ENCODE measurements around the gene CSNK1A1L.
A peak's percentile ranks its signal among the peaks of the same experiment; 100 is the strongest.

Gene CSNK1A1L

DNA sequence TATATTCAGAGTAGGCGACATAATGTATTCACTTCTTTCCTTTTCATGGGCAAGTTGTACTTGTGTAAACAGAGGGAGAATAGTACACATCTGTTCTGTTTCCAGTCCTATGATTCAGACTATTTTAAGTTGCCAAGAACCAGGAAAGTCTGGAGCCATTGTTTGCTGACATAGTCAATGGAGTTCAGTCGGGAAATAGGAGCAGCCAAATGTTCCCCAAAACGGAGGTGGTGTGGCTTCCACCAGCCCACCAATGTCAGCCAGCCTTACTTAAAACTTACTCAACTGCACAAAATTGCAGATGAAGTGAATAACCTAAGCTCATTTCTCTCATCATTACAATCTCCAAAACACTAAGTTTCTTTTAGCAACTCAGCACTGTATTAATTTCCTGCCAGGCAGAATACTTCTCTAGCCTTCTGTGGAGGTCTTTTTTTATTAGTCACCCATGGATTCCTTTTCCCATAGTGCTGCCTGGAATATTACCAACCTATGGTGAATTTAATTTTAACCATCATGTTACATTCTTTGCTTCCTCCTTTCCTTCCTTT, 22.3 kb upstream of the CSNK1A1L start:
- Mint-ChIP-seq H3K27ac (no peak overlapping the region), H3K36me3 (ENCODE audit: low read depth) (no peaks in the 10 kb centered on the region), H3K9me3 (no peaks in the 10 kb centered on the region), H3K4me1 (no peaks in the 10 kb centered on the region), H3K27me3 (peaks cover 2% of the 10 kb centered on the region), H3K4me3 (no peak overlapping the region)
- ATAC-seq (no peak), DNase-seq (no peak)

DNA sequence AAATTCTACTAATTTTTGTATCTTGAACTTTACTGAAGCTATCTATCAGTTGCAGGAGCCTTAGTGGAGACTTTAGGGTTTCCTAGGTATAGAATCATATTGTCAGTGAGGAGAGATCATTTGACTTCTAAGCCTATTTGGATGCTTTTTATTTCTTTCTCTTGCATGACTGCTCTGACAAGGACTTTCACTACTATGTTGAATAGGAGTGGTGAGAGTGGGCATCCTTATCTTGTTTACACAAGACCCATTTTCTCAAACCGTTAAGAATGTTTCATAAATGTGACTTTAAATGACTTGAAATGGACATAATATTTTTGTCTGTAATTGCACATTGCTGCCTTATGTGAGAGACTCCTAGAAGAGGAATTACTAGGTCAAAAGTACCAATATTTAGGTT, 17.9 kb upstream of the CSNK1A1L start:
- Mint-ChIP-seq H3K9me3 (no peaks in the 10 kb centered on the region), H3K27me3 (peaks cover 4% of the 10 kb centered on the region), H3K4me3 (no peak overlapping the region), H3K27ac (no peak overlapping the region), H3K36me3 (ENCODE audit: low read depth) (no peaks in the 10 kb centered on the region), H3K4me1 (no peaks in the 10 kb centered on the region)
- no peak for DNase-seq
- no peak for ATAC-seq

DNA sequence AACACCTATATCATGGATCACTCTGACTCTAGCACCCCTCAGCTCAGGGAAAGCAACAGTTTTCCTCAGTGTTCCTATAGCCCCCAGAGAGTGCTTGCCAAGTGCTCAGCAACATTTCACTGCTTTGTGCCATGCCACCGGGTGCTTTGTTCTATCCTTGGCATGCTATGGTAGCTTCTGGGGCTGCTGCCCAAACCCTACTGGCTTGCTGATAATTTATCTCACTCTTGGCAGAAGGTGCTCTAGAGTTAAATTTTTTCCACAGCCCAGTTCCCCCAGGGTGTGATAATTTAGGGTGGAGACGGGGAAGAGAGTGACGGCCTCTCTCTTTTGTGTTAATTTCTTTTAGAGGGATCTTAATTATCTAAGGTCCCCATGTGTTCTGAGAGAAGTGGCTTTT, 12.6 kb upstream of the CSNK1A1L start:
- Mint-ChIP-seq H3K9me3 (no peaks in the 10 kb centered on the region), H3K27ac (no peak overlapping the region), H3K27me3 (peaks cover 6% of the 10 kb centered on the region), H3K36me3 (ENCODE audit: low read depth) (no peaks in the 10 kb centered on the region), H3K4me1 (no peaks in the 10 kb centered on the region), H3K4me3 (no peak overlapping the region)
- DNase-seq (no peak), ATAC-seq (no peak)

DNA sequence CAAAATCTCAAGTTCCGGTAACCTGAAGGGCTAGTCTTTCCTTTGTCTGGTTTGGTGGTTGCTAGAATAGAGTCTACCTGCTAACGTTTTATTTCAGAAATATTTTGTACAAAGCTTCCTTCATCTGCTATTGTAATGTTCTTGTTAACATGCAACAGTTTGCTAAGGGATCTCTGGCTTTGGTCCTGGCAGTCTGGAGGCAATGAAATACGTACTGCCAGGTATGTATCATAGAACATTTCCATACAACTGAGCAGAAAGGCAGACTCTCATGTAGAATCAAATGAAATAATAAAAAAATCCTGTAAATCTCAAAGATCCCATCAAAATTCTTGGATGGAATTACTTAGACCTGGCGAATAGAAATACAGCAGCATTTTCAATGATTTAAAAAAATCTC, 8.8 kb upstream of the CSNK1A1L start:
- DNase-seq (no peak), ATAC-seq (no peak)
- H3K9me3 Mint-ChIP-seq = no peaks in the 10 kb centered on the region

GRCh38 chr13:37113534-37113933, 8.1 kb upstream of the CSNK1A1L start:
- ATAC-seq = no peak
- no peaks in the 10 kb centered on the region for H3K4me1 Mint-ChIP-seq
- H3K4me3 Mint-ChIP-seq = no peak overlapping the region
- H3K9me3 Mint-ChIP-seq = no peaks in the 10 kb centered on the region
- H3K36me3 Mint-ChIP-seq (ENCODE audit: low read depth) = no peaks in the 10 kb centered on the region
- DNase-seq = no peak
- H3K27me3 Mint-ChIP-seq = peaks cover 4% of the 10 kb centered on the region
- H3K27ac Mint-ChIP-seq = no peak overlapping the region

More for the DNA sequence above, 8.8 kb upstream of the CSNK1A1L start:
- Mint-ChIP-seq H3K4me3 (no peak overlapping the region), H3K27ac (no peak overlapping the region), H3K4me1 (no peaks in the 10 kb centered on the region), H3K36me3 (ENCODE audit: low read depth) (no peaks in the 10 kb centered on the region), H3K27me3 (peaks cover 4% of the 10 kb centered on the region)

GRCh38 chr13:37109051-37109678, 3.7 kb upstream of the CSNK1A1L start:
- H3K9me3 Mint-ChIP-seq = no peaks in the 10 kb centered on the region
- H3K4me3 Mint-ChIP-seq = no peak overlapping the region
- ATAC-seq (no peak), DNase-seq (no peak)
- peaks cover 4% of the 10 kb centered on the region for H3K27me3 Mint-ChIP-seq
- H3K27ac Mint-ChIP-seq = no peak overlapping the region
- H3K36me3 Mint-ChIP-seq (ENCODE audit: low read depth) = no peaks in the 10 kb centered on the region
- H3K4me1 Mint-ChIP-seq = no peaks in the 10 kb centered on the region

DNA sequence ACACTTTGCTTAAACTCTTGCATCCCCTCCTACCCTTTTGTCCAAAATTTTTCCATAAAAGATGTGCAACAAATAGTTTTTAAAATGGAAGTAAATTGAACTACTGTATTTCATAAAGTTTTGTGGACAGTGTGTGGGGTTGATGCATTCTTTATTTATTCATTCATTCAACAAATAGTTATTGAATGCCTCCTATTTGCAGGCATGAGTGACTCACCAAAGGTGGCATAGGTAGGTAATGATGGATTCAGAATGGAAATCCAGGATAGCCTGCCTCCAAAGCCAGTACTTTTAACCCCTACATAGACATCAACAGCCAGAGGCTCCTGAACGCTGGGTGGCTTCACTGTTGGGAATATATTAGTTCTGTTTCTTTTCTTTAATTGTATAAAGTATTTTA, 2.4 kb upstream of the CSNK1A1L start:
- Mint-ChIP-seq H3K4me1 (no peaks in the 10 kb centered on the region), H3K36me3 (ENCODE audit: low read depth) (no peaks in the 10 kb centered on the region), H3K4me3 (no peak overlapping the region), H3K9me3 (no peaks in the 10 kb centered on the region), H3K27ac (no peak overlapping the region), H3K27me3 (peaks cover 4% of the 10 kb centered on the region)
- DNase-seq (no peak), ATAC-seq (no peak)

DNA sequence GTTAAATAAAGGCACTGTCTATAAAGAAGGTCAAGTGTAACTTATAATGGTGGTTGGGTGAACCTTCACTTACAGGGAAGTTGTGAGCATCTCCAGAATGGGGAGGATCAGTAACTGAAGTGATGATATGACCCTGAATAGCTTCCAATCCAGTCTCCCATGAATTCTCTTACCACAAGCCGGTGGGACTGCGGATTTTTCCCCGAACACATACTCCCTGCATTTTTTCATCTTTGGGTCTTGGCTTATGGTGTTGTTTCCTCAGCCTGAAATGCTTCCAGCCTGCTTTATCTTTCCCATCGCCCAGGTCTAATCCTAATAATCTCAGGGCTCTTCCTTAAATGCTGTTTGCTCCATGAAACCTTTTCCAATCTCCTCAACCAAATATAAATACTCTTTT, 2.0 kb upstream of the CSNK1A1L start:
- DNase-seq (no peak), ATAC-seq (no peak)
- Mint-ChIP-seq H3K27ac (no peak overlapping the region), H3K36me3 (ENCODE audit: low read depth) (no peaks in the 10 kb centered on the region), H3K4me3 (no peak overlapping the region), H3K9me3 (no peaks in the 10 kb centered on the region), H3K27me3 (peaks cover 4% of the 10 kb centered on the region), H3K4me1 (no peaks in the 10 kb centered on the region)

DNA sequence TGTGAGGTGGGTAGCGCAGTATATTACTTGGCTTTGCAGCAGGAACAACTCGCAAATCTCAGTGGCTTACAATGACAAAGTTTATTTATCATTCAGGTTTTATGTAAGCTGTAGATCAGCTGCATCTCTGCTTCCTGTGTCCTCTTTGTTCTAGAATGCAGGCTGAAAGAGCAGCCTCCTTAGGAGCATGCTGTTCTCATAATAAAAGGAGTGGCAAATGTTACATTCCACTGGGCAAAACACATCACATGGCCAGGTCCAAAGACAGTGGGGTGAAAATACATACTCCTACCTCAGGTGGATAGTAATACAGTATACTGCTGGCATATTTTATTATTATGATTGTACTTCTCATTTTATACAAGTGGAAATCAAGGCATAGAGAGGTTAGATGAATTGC, 1.2 kb upstream of the CSNK1A1L start:
- Mint-ChIP-seq H3K27me3 (peaks cover 9% of the 10 kb centered on the region), H3K27ac (no peak overlapping the region), H3K4me1 (no peaks in the 10 kb centered on the region), H3K9me3 (no peaks in the 10 kb centered on the region), H3K4me3 (no peak overlapping the region), H3K36me3 (ENCODE audit: low read depth) (no peaks in the 10 kb centered on the region)
- DNase-seq (no peak), ATAC-seq (no peak)

DNA sequence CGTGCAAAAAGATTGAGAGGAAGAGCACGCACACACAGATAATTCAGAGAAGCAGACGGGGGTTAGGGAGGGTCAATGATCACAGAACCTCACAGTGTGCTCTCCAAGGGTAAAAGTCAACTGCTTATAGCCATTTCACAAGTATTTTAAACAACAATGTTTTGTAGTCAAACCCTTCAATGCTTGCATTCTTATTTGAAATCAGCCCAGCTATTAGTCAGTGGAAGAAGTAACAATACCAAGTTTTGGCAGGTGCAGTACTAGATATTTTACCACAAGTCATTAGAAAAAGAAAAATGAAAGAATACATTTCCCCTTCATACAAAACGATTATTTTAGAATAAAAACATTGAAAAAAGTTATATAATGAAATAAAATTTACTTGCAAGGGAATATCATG, 2.6 kb downstream of the CSNK1A1L start:
- no peaks in the 10 kb centered on the region for H3K9me3 Mint-ChIP-seq
- no peaks in the 10 kb centered on the region for H3K4me1 Mint-ChIP-seq
- ATAC-seq (no peak), DNase-seq (no peak)
- H3K4me3 Mint-ChIP-seq = no peak overlapping the region
- no peaks in the 10 kb centered on the region for H3K36me3 Mint-ChIP-seq (ENCODE audit: low read depth)
- H3K27ac Mint-ChIP-seq = no peak overlapping the region
- H3K27me3 Mint-ChIP-seq = peaks cover 13% of the 10 kb centered on the region

DNA sequence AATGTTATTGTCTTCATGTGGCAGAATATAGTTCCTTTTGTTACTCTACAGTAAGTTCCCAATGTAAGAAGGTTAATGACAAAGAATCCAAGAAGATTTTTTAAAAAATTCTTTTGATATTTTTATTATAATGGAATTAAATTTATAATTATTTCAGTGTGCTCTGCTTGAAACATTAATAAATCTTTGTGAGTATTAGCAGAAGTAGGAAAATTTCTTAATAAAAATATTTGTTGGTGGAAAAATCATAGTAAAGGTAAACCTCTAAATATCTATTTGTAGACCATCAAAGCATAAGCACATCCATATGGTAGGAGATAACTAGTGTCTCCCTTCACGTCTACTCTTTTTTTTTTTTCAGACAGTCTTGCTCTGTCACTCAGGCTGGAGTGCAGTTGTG, 4.3 kb downstream of the CSNK1A1L start:
- Mint-ChIP-seq H3K27ac (no peak overlapping the region), H3K36me3 (ENCODE audit: low read depth) (no peaks in the 10 kb centered on the region), H3K4me3 (no peak overlapping the region), H3K9me3 (no peaks in the 10 kb centered on the region), H3K4me1 (peaks cover 6% of the 10 kb centered on the region), H3K27me3 (peaks cover 9% of the 10 kb centered on the region)
- no peak for ATAC-seq
- DNase-seq = no peak

GRCh38 chr13:37100731-37101130, 4.7 kb downstream of the CSNK1A1L start:
- DNase-seq (no peak), ATAC-seq (no peak)
- Mint-ChIP-seq H3K4me3 (no peak overlapping the region), H3K4me1 (peaks cover 6% of the 10 kb centered on the region), H3K27me3 (peaks cover 9% of the 10 kb centered on the region), H3K36me3 (ENCODE audit: low read depth) (no peaks in the 10 kb centered on the region), H3K27ac (no peak overlapping the region), H3K9me3 (no peaks in the 10 kb centered on the region)

DNA sequence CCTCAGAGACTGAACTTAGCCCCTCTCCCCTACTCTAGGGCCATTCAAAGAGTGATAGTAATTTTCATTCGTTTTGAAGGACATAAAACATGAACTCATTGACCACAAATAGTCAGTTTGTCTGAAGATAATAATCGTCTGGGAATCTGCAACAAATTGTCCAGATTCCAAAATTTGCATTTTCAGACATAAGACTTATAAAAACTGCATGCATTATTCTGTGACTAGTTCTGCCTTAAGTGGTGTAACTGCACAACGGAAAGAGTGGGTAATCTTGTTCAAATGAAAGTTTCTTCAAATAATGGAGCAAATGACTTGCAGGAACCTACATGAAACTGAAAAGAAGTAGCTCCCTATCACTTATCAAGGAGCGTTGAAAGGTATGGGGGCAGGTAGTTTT, 8.4 kb downstream of the CSNK1A1L start:
- Mint-ChIP-seq H3K27me3 (peaks cover 11% of the 10 kb centered on the region), H3K4me3 (no peak overlapping the region), H3K36me3 (ENCODE audit: low read depth) (no peaks in the 10 kb centered on the region), H3K27ac (peak overlapping the region; percentile 0), H3K4me1 (peaks cover 6% of the 10 kb centered on the region), H3K9me3 (no peaks in the 10 kb centered on the region)
- ATAC-seq (peak; percentile 72), DNase-seq (no peak)

- no peak for DNase-seq
- Mint-ChIP-seq H3K27me3 (peaks cover 3% of the 10 kb centered on the region), H3K4me3 (no peak overlapping the region), H3K36me3 (ENCODE audit: low read depth) (no peaks in the 10 kb centered on the region), H3K4me1 (peaks cover 6% of the 10 kb centered on the region), H3K9me3 (no peaks in the 10 kb centered on the region), H3K27ac (no peak overlapping the region)
- ATAC-seq = no peak
These were observed 10.6 kb downstream of the CSNK1A1L start for GRCh38 chr13:37094840-37095239.

DNA sequence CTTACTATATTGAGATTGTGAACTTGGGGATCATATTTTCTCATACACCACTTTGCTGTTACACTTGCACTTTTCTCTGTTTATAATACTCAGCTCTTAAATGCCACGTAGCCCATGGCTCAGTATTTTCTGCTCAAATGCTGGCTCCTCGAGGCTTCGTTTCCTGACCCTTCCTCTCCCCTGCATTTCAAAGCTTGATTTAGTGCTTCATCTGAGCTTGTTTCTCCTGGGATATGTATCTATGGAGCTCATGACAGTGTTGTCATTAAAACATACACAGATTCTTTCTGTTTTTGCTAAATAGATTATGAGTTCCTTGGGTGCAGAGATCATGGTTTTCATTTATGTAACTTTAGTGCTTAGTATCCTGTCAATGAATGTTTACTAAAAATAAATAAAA, 11.4 kb downstream of the CSNK1A1L start:
- DNase-seq (no peak), ATAC-seq (no peak)
- Mint-ChIP-seq H3K27ac (no peak overlapping the region), H3K9me3 (no peaks in the 10 kb centered on the region), H3K36me3 (ENCODE audit: low read depth) (no peaks in the 10 kb centered on the region), H3K4me1 (peaks cover 6% of the 10 kb centered on the region), H3K27me3 (peaks cover 3% of the 10 kb centered on the region), H3K4me3 (no peak overlapping the region)

GRCh38 chr13:37091835-37092234, 13.6 kb downstream of the CSNK1A1L start:
- Mint-ChIP-seq H3K4me1 (no peaks in the 10 kb centered on the region), H3K9me3 (no peaks in the 10 kb centered on the region), H3K27me3 (peaks cover 5% of the 10 kb centered on the region), H3K27ac (no peak overlapping the region), H3K4me3 (no peak overlapping the region), H3K36me3 (ENCODE audit: low read depth) (no peaks in the 10 kb centered on the region)
- DNase-seq = no peak
- ATAC-seq = no peak

Measured in activated naive CD8-positive, alpha-beta T cell treated with anti-CD3 and anti-CD28 coated beads, Interleukin-2, amount 50 U/mL, for 24 hours (primary cell).